ENCODE measurements around the gene SLC39A11. TPM values are rescaled to one million over a fixed set of nuclear protein-coding genes. Genes with fewer than 3 reads are reported as not detected.

SLC39A11 gene
- total and polyA plus RNA-seq, 2 of the 13 experiments (the other 11 are each of a cell fraction or from before 2014, with no cell fraction given): 17.2 to 31.5 TPM

- TF ChIP-seq ARID4A (CRISPR knock-in tag; IDR thresholded peaks at IDR 0.05; ENCODE audit: borderline replicate concordance) (peak; percentile 26; the same call in 1 of the 2 replicates), ERF (CRISPR knock-in tag; IDR thresholded peaks at IDR 0.05) (0 out of 2 replicates have a peak, but pooled peaks have one; percentile 12), ZNF644 (CRISPR knock-in tag; IDR thresholded peaks at IDR 0.05; ENCODE audit: low read depth) (0 out of 2 replicates have a peak, but pooled peaks have one; percentile 22), GMEB1 (CRISPR knock-in tag; IDR thresholded peaks at IDR 0.05; ENCODE audit: borderline replicate concordance) (no peak), GFI1 (CRISPR knock-in tag; IDR thresholded peaks at IDR 0.05; ENCODE audit: borderline replicate concordance) (no peak), SP2 (CRISPR knock-in tag; IDR thresholded peaks at IDR 0.05) (no peak), FOXP4 (CRISPR knock-in tag; IDR thresholded peaks at IDR 0.05) (peak; percentile 62), BCL6 (CRISPR knock-in tag; IDR thresholded peaks at IDR 0.05) (peak; percentile 29; the same call in 1 of the 2 replicates), ZFY (CRISPR knock-in tag; IDR thresholded peaks at IDR 0.05) (peak; percentile 51), ISL2 (CRISPR knock-in tag; IDR thresholded peaks at IDR 0.05) (peak; percentile 48; the same call in 1 of the 2 replicates)
Observed at GRCh38 chr17:73122953-73123605, 30.6 kb upstream of the SLC39A11 start (continued).

Measured in HepG2 (cell line).